Measurements from ENCODE around the gene HPX.

Gene HPX, protein sequence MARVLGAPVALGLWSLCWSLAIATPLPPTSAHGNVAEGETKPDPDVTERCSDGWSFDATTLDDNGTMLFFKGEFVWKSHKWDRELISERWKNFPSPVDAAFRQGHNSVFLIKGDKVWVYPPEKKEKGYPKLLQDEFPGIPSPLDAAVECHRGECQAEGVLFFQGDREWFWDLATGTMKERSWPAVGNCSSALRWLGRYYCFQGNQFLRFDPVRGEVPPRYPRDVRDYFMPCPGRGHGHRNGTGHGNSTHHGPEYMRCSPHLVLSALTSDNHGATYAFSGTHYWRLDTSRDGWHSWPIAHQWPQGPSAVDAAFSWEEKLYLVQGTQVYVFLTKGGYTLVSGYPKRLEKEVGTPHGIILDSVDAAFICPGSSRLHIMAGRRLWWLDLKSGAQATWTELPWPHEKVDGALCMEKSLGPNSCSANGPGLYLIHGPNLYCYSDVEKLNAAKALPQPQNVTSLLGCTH

GRCh38 chr11:6440906-6441358 is at the start of gene HPX:
HPX (minus strand) TSS chr11:6440987; CDS start chr11:6440963, 24 bp downstream.
- DNase-seq (ENCODE audit: low read depth, low spot score), result no peak

DNA sequence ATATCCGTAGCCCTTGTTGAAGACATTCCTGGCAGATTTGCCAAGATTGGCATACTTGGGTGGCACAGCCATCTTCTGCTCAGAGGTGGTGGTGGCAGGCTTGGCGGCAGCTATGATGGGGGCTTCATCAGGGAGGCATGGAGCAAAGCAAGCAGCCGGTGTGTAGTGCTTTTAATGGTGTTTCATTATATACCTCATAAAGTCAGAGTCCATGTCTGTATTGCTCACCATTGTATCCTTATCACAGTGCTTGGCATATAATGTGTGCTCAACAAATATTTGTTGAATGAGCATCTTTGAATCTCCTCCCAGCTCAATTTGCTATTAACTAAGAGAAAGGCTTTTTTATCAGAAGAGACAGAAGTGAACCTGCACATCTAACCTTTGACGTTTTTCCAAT is 48.5 kb upstream of the HPX start:
- no peak for DNase-seq (ENCODE audit: low read depth, low spot score)

DNA sequence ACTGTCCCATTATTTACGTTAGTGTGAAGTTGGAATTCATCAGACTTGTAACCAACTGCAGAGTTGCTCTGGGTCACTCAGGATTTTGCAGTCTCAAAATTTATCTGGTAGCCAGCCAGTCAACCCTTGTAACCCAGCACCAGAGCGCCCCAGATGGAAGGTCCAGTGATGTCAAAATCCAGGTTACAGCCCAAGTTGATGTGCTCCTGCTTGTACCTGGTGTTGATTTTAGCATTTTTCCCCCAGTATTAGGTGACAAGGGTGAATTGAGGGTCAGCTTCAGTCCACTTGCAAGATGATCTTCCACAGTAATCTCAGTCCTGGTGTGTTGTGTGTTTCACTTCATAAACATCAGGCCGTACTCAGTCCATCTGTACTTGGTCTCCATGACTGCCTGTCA is 48.0 kb upstream of the HPX start:
- no peak for DNase-seq (ENCODE audit: low read depth, low spot score)

DNA sequence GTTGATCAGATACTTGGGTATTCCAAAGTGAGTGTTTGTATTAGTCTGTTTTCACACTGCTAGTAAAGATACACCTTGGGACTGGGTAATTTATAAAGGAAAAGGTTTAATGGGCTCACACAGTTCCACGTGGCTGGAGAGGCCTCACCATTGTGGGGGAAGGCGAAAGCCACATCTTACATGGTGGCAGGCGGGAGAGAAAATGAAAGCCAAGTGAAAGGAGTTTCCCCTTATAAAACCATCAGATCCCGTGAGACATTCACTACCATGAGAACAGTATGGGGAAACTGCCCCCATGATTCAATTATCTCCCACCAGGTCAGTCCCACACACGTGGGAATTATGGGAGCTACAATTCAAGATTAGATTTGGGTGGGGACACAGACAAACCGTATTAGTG is 47.6 kb upstream of the HPX start:
- no peak for DNase-seq (ENCODE audit: low read depth, low spot score)

GRCh38 chr11:6486938-6487337 is 46.2 kb upstream of the HPX start:
- no peak for DNase-seq (ENCODE audit: low read depth, low spot score)

DNA sequence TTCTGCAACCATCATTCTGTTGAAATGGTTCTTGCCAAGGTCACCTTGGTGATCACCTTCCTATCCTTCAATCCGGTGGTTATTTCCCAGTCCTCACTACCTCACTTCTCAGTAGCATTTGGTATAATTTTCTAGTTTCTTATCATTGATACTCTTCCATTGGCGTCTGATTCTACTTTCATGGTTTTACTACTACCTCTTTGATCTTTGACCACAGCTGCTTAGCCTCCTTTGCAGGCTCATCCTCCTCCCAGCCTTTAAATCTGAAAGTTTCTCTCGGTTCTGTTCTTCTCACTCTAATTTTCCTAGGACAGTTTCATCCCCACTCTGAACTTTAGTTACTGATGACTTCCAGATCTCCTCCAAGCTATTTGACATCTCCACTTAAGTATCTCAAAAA is 45.5 kb upstream of the HPX start:
- no peak for DNase-seq (ENCODE audit: low read depth, low spot score)

- no peak for DNase-seq (ENCODE audit: low read depth, low spot score)
Observed at GRCh38 chr11:6485661-6486060, 44.9 kb upstream of the HPX start.

GRCh38 chr11:6483015-6483414 is 42.2 kb upstream of the HPX start:
- DNase-seq (ENCODE audit: low read depth, low spot score), result no peak

DNA sequence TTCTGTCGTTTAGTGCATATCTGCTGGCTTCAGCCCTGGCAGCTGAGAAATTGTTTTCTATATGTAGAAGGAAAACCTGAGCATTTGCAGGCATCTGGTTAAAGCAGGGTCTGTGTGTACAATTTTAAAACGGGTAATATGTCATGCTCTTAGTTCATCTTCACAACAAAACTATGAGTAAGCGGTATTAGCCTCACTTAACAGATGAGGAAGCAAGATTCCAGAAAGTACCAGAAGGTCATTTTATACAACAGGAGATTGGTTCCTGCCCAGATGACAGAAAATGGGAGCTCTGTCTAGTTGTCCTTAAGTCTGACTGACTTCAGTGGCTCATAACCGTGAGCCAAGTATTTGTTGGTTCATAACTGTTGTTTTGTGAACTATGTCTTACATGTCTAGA is 41.7 kb upstream of the HPX start:
- DNase-seq (ENCODE audit: low read depth, low spot score), result no peak

- DNase-seq (ENCODE audit: low read depth, low spot score), result no peak
Observed at GRCh38 chr11:6481924-6482275, 41.1 kb upstream of the HPX start.

- DNase-seq (ENCODE audit: low read depth, low spot score), result peak; percentile 91
Observed at GRCh38 chr11:6481012-6481923, 40.5 kb upstream of the HPX start, which contains the start of the genes ARFIP2 and TIMM10B. ARFIP2 (minus strand) TSS chr11:6481331; CDS start chr11:6480421, 910 bp downstream. TIMM10B (plus strand) TSS chr11:6481501; CDS start chr11:6481517, 16 bp downstream.

GRCh38 chr11:6480299-6480914 is 39.6 kb upstream of the HPX start:
- DNase-seq (ENCODE audit: low read depth, low spot score), result no peak

- DNase-seq (ENCODE audit: low read depth, low spot score), result no peak
Observed at GRCh38 chr11:6476571-6476970, 35.8 kb upstream of the HPX start.

- no peak for DNase-seq (ENCODE audit: low read depth, low spot score)
Observed at GRCh38 chr11:6475936-6476335, 35.1 kb upstream of the HPX start.

GRCh38 chr11:6474806-6475500 is 34.2 kb upstream of the HPX start:
- no peak for DNase-seq (ENCODE audit: low read depth, low spot score)

GRCh38 chr11:6474413-6474792 is 33.6 kb upstream of the HPX start:
- DNase-seq (ENCODE audit: low read depth, low spot score), result no peak

DNA sequence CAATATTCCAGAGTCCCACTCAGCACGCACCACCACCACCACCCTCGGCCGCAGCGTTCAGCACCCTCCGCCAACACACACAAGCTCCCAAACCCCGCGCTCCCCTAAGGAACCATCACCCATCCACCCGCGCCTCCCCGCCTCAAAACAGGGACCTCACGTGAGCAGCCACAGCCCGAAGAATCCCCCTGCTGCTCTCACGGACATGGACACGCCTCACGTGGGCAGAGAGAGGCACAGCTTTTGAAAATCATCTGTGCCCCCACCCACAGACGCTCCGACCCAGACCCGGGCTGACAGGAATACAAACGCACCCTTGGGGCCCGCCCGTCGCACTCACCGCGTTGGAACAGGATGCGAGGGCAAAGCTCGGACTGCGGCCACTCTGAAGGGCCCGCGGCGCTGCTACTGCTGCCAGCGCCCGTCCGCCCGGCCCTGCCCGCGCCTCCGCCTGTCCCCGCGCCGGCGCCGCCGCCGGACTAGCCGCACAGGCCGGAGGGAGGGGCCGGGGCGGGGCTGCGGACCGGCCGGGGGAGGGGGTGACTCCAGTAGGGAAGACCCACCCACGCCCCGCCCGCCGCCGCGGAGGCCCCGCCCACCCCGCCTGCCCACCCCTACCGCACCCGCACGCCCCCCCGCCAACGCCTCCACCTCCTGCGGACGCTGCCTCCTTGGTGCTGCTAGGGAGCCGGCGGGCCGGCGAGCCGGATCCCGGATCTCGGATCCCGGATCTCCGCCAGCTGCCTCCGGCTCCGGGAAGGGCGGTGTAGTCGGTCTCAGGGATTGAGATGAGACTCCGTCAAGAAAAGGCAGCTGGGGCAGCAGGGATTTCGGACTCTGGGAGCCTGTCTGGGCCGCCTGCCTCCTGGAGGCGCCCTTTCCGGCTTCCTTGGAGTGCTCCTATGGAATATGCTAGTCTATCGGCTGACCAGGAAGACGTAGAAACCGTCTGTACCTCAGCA is 32.9 kb upstream of the HPX start, which contains the start of gene TRIM3:
TRIM3 (minus strand) TSS at position 491 of the 962 bp plus-strand sequence. CDS start 8,246 bp downstream, outside the sequence.
- peak; percentile 58 for DNase-seq (ENCODE audit: low read depth, low spot score)

GRCh38 chr11:6472934-6473333 is 32.1 kb upstream of the HPX start:
- DNase-seq (ENCODE audit: low read depth, low spot score), result no peak

- DNase-seq (ENCODE audit: low read depth, low spot score), result no peak
Observed at GRCh38 chr11:6469599-6469998, 28.8 kb upstream of the HPX start.

Data from smooth muscle cell of the brain vasculature (primary cell).